Stimulated activated naive CD8-positive, alpha-beta T cell treated with anti-CD3 and anti-CD28 coated beads, Interleukin-15, amount 100 ng/mL, for 72 hours (primary cell): ENCODE results near the gene CACNA2D1.
"Not testable (repeated sequence)": the region's sequence is repeated elsewhere in the genome, so short reads cannot be mapped to it uniquely, and the experiment has no call there.

Experiments
- ATAC-seq: fragments of 150-1000 bp; cut with Tn5 transposase; 2 replicates; pipeline ENCODE4 v1.10.0; 2021; ENCODE audit warnings: mild to moderate bottlenecking, moderate library complexity
- DNase-seq, 2 donors: peaks; one replicate each; pipeline ENCODE4 v3.0.0; 2021 to 2022
- H3K27ac Mint-ChIP-seq, 2 donors: one replicate each; pipeline ENCODE4 v1.8.0; 2022; ENCODE audit warnings: mild to moderate bottlenecking in 2 of 2, mixed read lengths in 2 of 2, moderate library complexity in 2 of 2
- H3K27me3 Mint-ChIP-seq: one replicate; pipeline ENCODE4 v1.8.0; 2022; ENCODE audit warnings: mixed read lengths
- H3K4me1 Mint-ChIP-seq: one replicate; pipeline ENCODE4 v1.8.0; 2022; ENCODE audit warnings: mild to moderate bottlenecking, mixed read lengths
- H3K4me3 Mint-ChIP-seq, 2 donors: one replicate each; pipeline ENCODE4 v1.8.0; 2022; ENCODE audit warnings: mild to moderate bottlenecking in 2 of 2, mixed read lengths in 2 of 2, moderate library complexity in 1 of 2
- H3K9me3 Mint-ChIP-seq, 2 donors: one replicate each; pipeline ENCODE4 v1.8.0; 2022; ENCODE audit warnings: mixed read lengths in 2 of 2

Gene CACNA2D1

GRCh38 chr7:82146491-82146890 is 297.1 kb downstream of the CACNA2D1 start:
- Mint-ChIP-seq H3K4me1 (no peaks in the 10 kb centered on the region), H3K4me3 (no peak overlapping the region), H3K27ac (no peak overlapping the region), H3K27me3 (no peaks in the 10 kb centered on the region), H3K9me3 (no peaks in the 10 kb centered on the region)
- no peak for DNase-seq
- ATAC-seq: no peak

- ATAC-seq (no peak), DNase-seq (no peak)
- H3K9me3 Mint-ChIP-seq: no peaks in the 10 kb centered on the region
- no peaks in the 10 kb centered on the region for H3K27me3 Mint-ChIP-seq
- H3K4me3 Mint-ChIP-seq: no peak overlapping the region
- no peaks in the 10 kb centered on the region for H3K4me1 Mint-ChIP-seq
- no peak overlapping the region for H3K27ac Mint-ChIP-seq
Measured at GRCh38 chr7:82142263-82142864, 301.2 kb downstream of the CACNA2D1 start.

DNA sequence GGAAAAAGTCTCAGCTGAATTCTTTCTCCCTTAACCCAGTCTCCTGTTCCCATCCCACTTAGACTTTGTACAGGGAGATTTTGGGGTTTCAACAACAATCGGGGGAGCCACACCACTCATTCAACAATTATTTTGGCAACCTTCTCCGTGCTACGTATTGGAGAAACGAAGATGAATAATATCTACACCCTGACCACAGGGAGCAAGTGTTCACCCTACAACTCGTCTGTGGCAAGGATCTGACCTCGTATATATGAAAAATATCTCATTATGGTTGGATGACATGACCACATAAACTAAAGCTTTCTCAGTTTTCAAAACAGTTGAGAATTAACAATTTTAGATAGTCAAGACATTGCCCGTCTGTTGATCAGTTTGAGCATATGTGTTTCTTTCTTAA is 302.1 kb downstream of the CACNA2D1 start:
- Mint-ChIP-seq H3K4me1 (no peaks in the 10 kb centered on the region), H3K4me3 (no peak overlapping the region), H3K27ac (no peak overlapping the region), H3K9me3 (no peaks in the 10 kb centered on the region), H3K27me3 (no peaks in the 10 kb centered on the region)
- DNase-seq: no peak
- ATAC-seq: no peak

DNA sequence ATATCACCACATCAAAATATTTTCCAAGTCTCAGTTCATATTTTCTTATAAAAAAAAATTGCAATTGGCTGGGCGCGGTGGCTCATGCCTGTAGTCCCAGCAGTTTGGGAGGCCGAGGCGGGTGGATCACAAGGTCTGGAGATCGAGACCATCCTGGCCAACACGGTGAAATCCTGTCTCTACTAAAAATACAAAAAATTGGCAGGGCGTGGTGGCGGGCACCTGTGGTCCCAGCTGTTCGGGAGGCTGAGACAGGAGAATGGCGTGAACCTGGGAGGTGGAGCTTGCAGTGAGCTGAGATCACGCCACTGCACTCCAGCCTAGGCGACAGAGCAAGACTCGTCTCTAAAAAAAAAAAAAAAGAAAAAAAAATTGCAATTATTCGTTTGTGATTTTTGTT is 303.0 kb downstream of the CACNA2D1 start:
- H3K27me3 Mint-ChIP-seq, H3K9me3 Mint-ChIP-seq, H3K4me1 Mint-ChIP-seq, H3K4me3 Mint-ChIP-seq, ATAC-seq, DNase-seq, H3K27ac Mint-ChIP-seq: not testable (repeated sequence)

- ATAC-seq: no peak
- no peak for DNase-seq
- H3K27ac Mint-ChIP-seq: no peak overlapping the region
- no peak overlapping the region for H3K4me3 Mint-ChIP-seq
- peaks cover 0 to 4% of the 10 kb centered on the region in 2 donors for H3K9me3 Mint-ChIP-seq
- no peaks in the 10 kb centered on the region for H3K4me1 Mint-ChIP-seq
- H3K27me3 Mint-ChIP-seq: no peaks in the 10 kb centered on the region
Measured at GRCh38 chr7:82131215-82131614, 312.4 kb downstream of the CACNA2D1 start.

DNA sequence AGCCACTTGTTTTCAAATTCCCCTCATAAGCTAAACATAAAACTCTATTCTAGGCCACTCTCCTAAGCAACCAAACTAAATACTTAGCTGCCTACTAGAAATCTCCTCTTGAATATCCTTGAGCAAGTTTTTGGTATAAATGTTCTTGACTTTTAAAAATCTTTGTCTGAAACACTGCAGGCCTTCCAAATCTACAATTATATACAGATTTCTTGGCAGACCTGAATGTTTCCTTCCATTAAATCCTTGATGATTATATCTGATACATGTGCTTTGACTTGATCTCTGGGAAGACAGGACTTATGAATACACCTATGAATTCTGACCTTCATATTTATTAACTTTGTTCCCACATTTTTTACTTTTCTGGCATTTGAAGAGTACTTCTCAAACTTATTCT is 314.5 kb downstream of the CACNA2D1 start:
- DNase-seq: no peak
- no peak overlapping the region for H3K4me3 Mint-ChIP-seq
- H3K27ac Mint-ChIP-seq: no peak overlapping the region
- no peak for ATAC-seq
- no peaks in the 10 kb centered on the region for H3K27me3 Mint-ChIP-seq
- H3K4me1 Mint-ChIP-seq: no peaks in the 10 kb centered on the region
- H3K9me3 Mint-ChIP-seq: peaks cover 0 to 4% of the 10 kb centered on the region in 2 donors

GRCh38 chr7:82128546-82128945 is 315.0 kb downstream of the CACNA2D1 start:
- no peaks in the 10 kb centered on the region for H3K27me3 Mint-ChIP-seq
- DNase-seq (no peak), ATAC-seq (no peak)
- no peak overlapping the region for H3K27ac Mint-ChIP-seq
- no peaks in the 10 kb centered on the region for H3K4me1 Mint-ChIP-seq
- peaks cover 0 to 4% of the 10 kb centered on the region in 2 donors for H3K9me3 Mint-ChIP-seq
- H3K4me3 Mint-ChIP-seq: no peak overlapping the region

DNA sequence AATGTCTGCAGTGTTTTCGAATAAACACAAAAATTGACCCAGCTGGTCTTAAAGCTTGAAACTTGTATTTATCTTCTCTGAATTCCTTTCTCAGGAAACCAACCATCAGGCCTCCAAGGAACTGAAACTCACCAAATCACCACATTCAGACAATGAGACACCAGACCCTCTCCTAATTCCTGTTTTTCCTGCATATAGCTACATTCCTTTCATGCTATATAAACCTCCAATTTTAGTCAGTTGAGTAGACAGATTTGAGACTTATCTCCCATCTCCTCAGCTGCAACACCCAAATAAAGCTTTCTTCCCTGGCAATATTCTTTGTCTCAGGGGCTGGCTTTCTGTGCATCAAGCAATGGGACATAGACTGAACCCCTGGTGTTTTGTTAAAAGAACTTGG is 317.0 kb downstream of the CACNA2D1 start:
- no peaks in the 10 kb centered on the region for H3K9me3 Mint-ChIP-seq
- H3K4me3 Mint-ChIP-seq: no peak overlapping the region
- DNase-seq: no peak
- no peak overlapping the region for H3K27ac Mint-ChIP-seq
- no peaks in the 10 kb centered on the region for H3K4me1 Mint-ChIP-seq
- H3K27me3 Mint-ChIP-seq: no peaks in the 10 kb centered on the region
- ATAC-seq: no peak

GRCh38 chr7:82124445-82124844 is 319.1 kb downstream of the CACNA2D1 start:
- H3K4me3 Mint-ChIP-seq: no peak overlapping the region
- no peaks in the 10 kb centered on the region for H3K9me3 Mint-ChIP-seq
- no peak overlapping the region for H3K27ac Mint-ChIP-seq
- H3K27me3 Mint-ChIP-seq: no peaks in the 10 kb centered on the region
- ATAC-seq (no peak), DNase-seq (no peak)
- H3K4me1 Mint-ChIP-seq: no peaks in the 10 kb centered on the region

GRCh38 chr7:82122275-82122674 is 321.3 kb downstream of the CACNA2D1 start:
- DNase-seq (no peak), ATAC-seq (no peak)
- Mint-ChIP-seq H3K27me3 (no peaks in the 10 kb centered on the region), H3K4me3 (no peak overlapping the region), H3K9me3 (no peaks in the 10 kb centered on the region), H3K4me1 (no peaks in the 10 kb centered on the region), H3K27ac (no peak overlapping the region)

- Mint-ChIP-seq H3K4me1 (no peaks in the 10 kb centered on the region), H3K27me3 (no peaks in the 10 kb centered on the region), H3K9me3 (peaks cover 0 to 3% of the 10 kb centered on the region in 2 donors), H3K27ac (no peak overlapping the region), H3K4me3 (no peak overlapping the region)
- DNase-seq (no peak), ATAC-seq (no peak)
Measured at GRCh38 chr7:82114237-82114636, 329.3 kb downstream of the CACNA2D1 start.

DNA sequence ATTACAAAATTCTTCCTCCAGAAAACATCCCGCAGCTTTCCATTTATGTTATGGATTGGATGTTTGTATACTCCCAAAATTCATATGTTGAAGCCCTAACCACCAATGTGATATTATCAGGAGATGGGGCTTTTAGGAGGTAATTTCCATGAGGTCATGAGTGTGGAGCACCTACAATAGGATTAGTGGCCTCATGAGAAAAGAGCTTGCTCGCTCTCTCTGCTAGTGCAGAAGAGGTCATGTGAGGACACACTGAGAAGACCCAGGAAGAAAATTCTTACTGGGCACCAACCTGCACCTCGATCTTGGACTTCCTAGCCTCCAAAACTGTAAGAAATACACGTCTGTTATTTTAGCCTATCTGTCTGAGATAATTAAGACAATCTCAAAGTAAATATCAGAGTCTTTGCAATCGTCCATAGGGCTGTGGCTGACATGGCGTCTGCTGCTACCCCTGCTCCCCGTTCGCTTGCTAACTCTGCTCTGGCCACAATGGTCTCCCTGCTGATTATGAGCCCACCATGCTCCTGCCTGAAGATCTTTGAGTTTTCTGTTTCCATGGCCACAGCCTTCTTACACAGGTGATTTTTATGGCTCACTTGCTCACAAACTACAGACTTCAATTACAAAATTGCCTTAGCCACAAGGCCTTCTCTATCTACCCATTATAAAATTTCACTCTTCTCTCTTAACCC is 333.3 kb downstream of the CACNA2D1 start:
- H3K27me3 Mint-ChIP-seq: no peaks in the 10 kb centered on the region
- DNase-seq: no peak
- H3K4me3 Mint-ChIP-seq: no peak overlapping the region
- H3K4me1 Mint-ChIP-seq: no peaks in the 10 kb centered on the region
- ATAC-seq: no peak
- H3K9me3 Mint-ChIP-seq: peaks cover 0 to 4% of the 10 kb centered on the region in 2 donors
- H3K27ac Mint-ChIP-seq: no peak overlapping the region

DNA sequence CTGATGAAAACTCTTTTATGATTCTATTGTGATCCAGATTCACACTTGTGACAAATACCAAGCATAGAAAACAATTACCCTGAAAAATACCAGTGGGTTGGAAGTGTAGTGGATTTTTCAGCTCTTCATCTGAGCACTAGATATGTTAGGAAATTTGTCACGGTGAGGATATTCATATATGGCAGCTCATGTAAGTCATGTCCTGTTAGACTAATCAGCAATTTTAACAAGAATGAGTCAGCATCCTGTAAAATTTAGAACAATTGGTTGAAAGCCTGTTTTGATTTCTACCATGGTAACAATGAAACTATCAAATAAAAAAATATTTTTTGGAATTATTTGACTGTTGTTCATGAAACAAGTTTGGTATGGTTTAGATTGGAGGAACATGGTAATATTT is 334.3 kb downstream of the CACNA2D1 start:
- ATAC-seq (no peak), DNase-seq (no peak)
- Mint-ChIP-seq H3K4me1 (no peaks in the 10 kb centered on the region), H3K27me3 (no peaks in the 10 kb centered on the region), H3K4me3 (no peak overlapping the region), H3K9me3 (peaks cover 0 to 4% of the 10 kb centered on the region in 2 donors), H3K27ac (no peak overlapping the region)

- Mint-ChIP-seq H3K27me3 (no peaks in the 10 kb centered on the region), H3K27ac (no peak overlapping the region), H3K9me3 (peaks cover 0 to 4% of the 10 kb centered on the region in 2 donors), H3K4me1 (no peaks in the 10 kb centered on the region), H3K4me3 (no peak overlapping the region)
- DNase-seq (no peak), ATAC-seq (no peak)
Measured at GRCh38 chr7:82106201-82106600, 337.4 kb downstream of the CACNA2D1 start.

- no peak overlapping the region for H3K27ac Mint-ChIP-seq
- no peak for ATAC-seq
- H3K9me3 Mint-ChIP-seq: peaks cover 0 to 4% of the 10 kb centered on the region in 2 donors
- no peak overlapping the region for H3K4me3 Mint-ChIP-seq
- no peaks in the 10 kb centered on the region for H3K27me3 Mint-ChIP-seq
- no peaks in the 10 kb centered on the region for H3K4me1 Mint-ChIP-seq
- no peak for DNase-seq
Measured at GRCh38 chr7:82105463-82105862, 338.1 kb downstream of the CACNA2D1 start.

DNA sequence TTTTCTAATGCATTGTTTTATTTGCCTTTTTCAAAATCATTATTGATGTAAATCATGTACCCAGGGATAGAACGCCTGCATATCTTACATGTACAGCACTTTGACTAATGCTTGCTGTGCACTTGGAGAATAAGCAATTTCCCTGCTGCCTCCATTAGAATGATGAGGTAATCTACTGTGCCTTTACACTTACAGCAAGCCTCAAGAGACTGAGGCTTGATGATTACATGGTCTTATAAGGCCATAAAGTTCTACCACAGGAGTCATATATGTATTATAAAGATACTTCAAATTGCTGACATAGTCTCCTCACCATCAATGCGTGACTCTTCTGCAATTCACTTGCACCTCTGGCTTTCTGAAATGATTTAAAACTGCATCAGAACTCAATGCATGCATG is 345.2 kb downstream of the CACNA2D1 start:
- ATAC-seq (no peak), DNase-seq (no peak)
- no peak overlapping the region for H3K4me3 Mint-ChIP-seq
- no peaks in the 10 kb centered on the region for H3K27me3 Mint-ChIP-seq
- H3K4me1 Mint-ChIP-seq: no peaks in the 10 kb centered on the region
- no peak overlapping the region for H3K27ac Mint-ChIP-seq
- no peaks in the 10 kb centered on the region for H3K9me3 Mint-ChIP-seq
